ENCODE results near the gene ITIH5. TPM values are rescaled to one million over a fixed set of nuclear protein-coding genes. Genes with fewer than 3 reads are reported as not detected.

ITIH5 gene
- total RNA-seq, 2 experiments from 2014 or later, result not detected

GRCh38 chr10:7634142-7634894 is 32.4 kb downstream of the ITIH5 start:
- H3K36me3 ChIP-seq (ENCODE audit: insufficient read depth, low read length), result no peaks in the 10 kb centered on the region
- no peaks in the 10 kb centered on the region for H3K9me2 ChIP-seq (ENCODE audit: insufficient read depth, low read length)
- H3K4me2 ChIP-seq (ENCODE audit: low read length), result no peak overlapping the region
- CTCF ChIA-PET (ENCODE audit: unreplicated experiment), result no interaction called here
- H4K20me1 ChIP-seq (ENCODE audit: insufficient read depth, low read length), result no peaks in the 10 kb centered on the region
- H3K27ac ChIP-seq (ENCODE audit: low read depth, low read length, poor library complexity, severe bottlenecking), result no peak overlapping the region
- intact Hi-C loops (cut with micrococcal nuclease; ENCODE audit: unreplicated experiment), result no loop called here
- TF ChIP-seq CTCF (conservative IDR thresholded peaks at IDR 0.05; ENCODE audit: low read length) (no peak), EZH2phosphoT487 (IDR thresholded peaks at IDR 0.05; ENCODE audit: borderline replicate concordance, low read depth, low read length) (no peak)
- no peak overlapping the region for H3K4me3 ChIP-seq (ENCODE audit: low read depth, low read length, poor library complexity, severe bottlenecking)
- DNase-seq (ENCODE audit: low spot score), result no peak
- POLR2A ChIA-PET, result interaction anchor here (0.7 kb wide), 1 partner anchor 33 kb away, joined by 3 read pairs; no protein-coding TSS in a partner anchor
- no peaks in the 10 kb centered on the region; the same call in 1 of the 2 replicates for H3K9me3 ChIP-seq (ENCODE audit: low read length)
- BruUV-seq (replicated peaks), result no TSS peak
- no peaks in the 10 kb centered on the region for H3K4me1 ChIP-seq (ENCODE audit: insufficient read depth, low read length, poor library complexity, severe bottlenecking)
- H3K79me2 ChIP-seq (ENCODE audit: insufficient read depth, low read depth, low read length), result no peaks in the 10 kb centered on the region
- no peak overlapping the region for H2AFZ ChIP-seq (ENCODE audit: low read length)

- Histone ChIP-seq H3K4me2 (ENCODE audit: low read length) (no peak overlapping the region), H4K20me1 (ENCODE audit: insufficient read depth, low read length) (no peaks in the 10 kb centered on the region), H3K9me3 (ENCODE audit: low read length) (no peaks in the 10 kb centered on the region), H3K9me2 (ENCODE audit: insufficient read depth, low read length) (no peaks in the 10 kb centered on the region), H3K4me1 (ENCODE audit: insufficient read depth, low read length, poor library complexity, severe bottlenecking) (no peaks in the 10 kb centered on the region), H2AFZ (ENCODE audit: low read length) (no peak overlapping the region), H3K27ac (ENCODE audit: low read depth, low read length, poor library complexity, severe bottlenecking) (no peak overlapping the region), H3K4me3 (ENCODE audit: low read depth, low read length, poor library complexity, severe bottlenecking) (no peak overlapping the region), H3K79me2 (ENCODE audit: insufficient read depth, low read depth, low read length) (no peaks in the 10 kb centered on the region), H3K36me3 (ENCODE audit: insufficient read depth, low read length) (no peaks in the 10 kb centered on the region)
- no peak for TF ChIP-seq EZH2phosphoT487 (IDR thresholded peaks at IDR 0.05; ENCODE audit: borderline replicate concordance, low read depth, low read length)
- TF ChIP-seq CTCF (conservative IDR thresholded peaks at IDR 0.05; ENCODE audit: low read length), result no peak
- no TSS peak for BruUV-seq (replicated peaks)
- intact Hi-C loops (cut with micrococcal nuclease; ENCODE audit: unreplicated experiment), result no loop called here
- DNase-seq (ENCODE audit: low spot score), result no peak
- ChIA-PET CTCF (ENCODE audit: unreplicated experiment) (no interaction called here), POLR2A (no interaction called here)
Measured at GRCh38 chr10:7626283-7626682, 40.5 kb downstream of the ITIH5 start.

GRCh38 chr10:7625836-7626235 is 40.9 kb downstream of the ITIH5 start:
- BruUV-seq (replicated peaks), result no TSS peak
- DNase-seq (ENCODE audit: low spot score), result no peak
- Histone ChIP-seq H3K79me2 (ENCODE audit: insufficient read depth, low read depth, low read length) (no peaks in the 10 kb centered on the region), H3K4me1 (ENCODE audit: insufficient read depth, low read length, poor library complexity, severe bottlenecking) (no peaks in the 10 kb centered on the region), H3K4me2 (ENCODE audit: low read length) (no peak overlapping the region), H4K20me1 (ENCODE audit: insufficient read depth, low read length) (no peaks in the 10 kb centered on the region), H3K9me2 (ENCODE audit: insufficient read depth, low read length) (no peaks in the 10 kb centered on the region), H3K36me3 (ENCODE audit: insufficient read depth, low read length) (no peaks in the 10 kb centered on the region), H3K9me3 (ENCODE audit: low read length) (no peaks in the 10 kb centered on the region), H2AFZ (ENCODE audit: low read length) (no peak overlapping the region), H3K27ac (ENCODE audit: low read depth, low read length, poor library complexity, severe bottlenecking) (no peak overlapping the region), H3K4me3 (ENCODE audit: low read depth, low read length, poor library complexity, severe bottlenecking) (no peak overlapping the region)
- intact Hi-C loops (cut with micrococcal nuclease; ENCODE audit: unreplicated experiment), result no loop called here
- ChIA-PET POLR2A (no interaction called here), CTCF (ENCODE audit: unreplicated experiment) (no interaction called here)
- TF ChIP-seq EZH2phosphoT487 (IDR thresholded peaks at IDR 0.05; ENCODE audit: borderline replicate concordance, low read depth, low read length), result no peak
- TF ChIP-seq CTCF (conservative IDR thresholded peaks at IDR 0.05; ENCODE audit: low read length), result no peak

All from OCI-LY7 (cell line).